MM.1S (cell line): Measurements from ENCODE around the gene PTGDS.

Experiments
- DNase-seq: peaks from one replicate; pipeline ENCODE4 v3.0.0-alpha.2; 2015
- H2AFZ ChIP-seq: fragments of 300-600 bp; sonication (generic); 2 replicates; pipeline ENCODE4 v1.6.0; 2016; ENCODE audit warnings: antibody characterized with exemption, low read length
- H3F3A ChIP-seq: fragments of 300-600 bp; sonication (generic); 2 replicates; pipeline ENCODE4 v1.6.1; 2016; ENCODE audit warnings: mild to moderate bottlenecking, antibody characterized with exemption, low read length, moderate library complexity, mixed read lengths; ENCODE audit not compliant: insufficient read depth
- H3K27ac ChIP-seq: fragments of 300-600 bp; sonication (generic); 2 replicates; pipeline ENCODE4 v1.5.1; 2016; ENCODE audit warnings: mild to moderate bottlenecking, low read length
- H3K27me3 ChIP-seq: fragments of 300-600 bp; sonication (generic); replicated peaks from 2 replicates; pipeline ENCODE4 v1.6.0; 2016; ENCODE audit warnings: low read length; ENCODE audit not compliant: insufficient read depth
- H3K36me3 ChIP-seq: fragments of 300-600 bp; sonication (generic); replicated peaks from 2 replicates; pipeline ENCODE4 v1.6.1; 2016; ENCODE audit warnings: mild to moderate bottlenecking, low read length, mixed read lengths; ENCODE audit not compliant: insufficient read depth
- H3K4me1 ChIP-seq: fragments of 300-600 bp; sonication (generic); 2 replicates; pipeline ENCODE4 v1.6.1; 2016; ENCODE audit warnings: low read length, mixed read lengths
- H3K4me2 ChIP-seq: fragments of 300-600 bp; sonication (generic); 2 replicates; pipeline ENCODE4 v1.6.0; 2016; ENCODE audit warnings: low read depth, low read length
- H3K4me3 ChIP-seq: fragments of 300-600 bp; sonication (generic); 2 replicates; pipeline ENCODE4 v1.5.1; 2016; ENCODE audit warnings: low read length, mixed read lengths
- H3K79me2 ChIP-seq: fragments of 300-600 bp; sonication (generic); 2 replicates; pipeline ENCODE4 v1.6.1; 2016; ENCODE audit warnings: mixed run types, low read length, mixed read lengths
- H3K9ac ChIP-seq: fragments of 300-600 bp; sonication (generic); 2 replicates; pipeline ENCODE4 v1.6.1; 2016; ENCODE audit warnings: low read length, mixed read lengths
- H3K9me2 ChIP-seq: fragments of 300-600 bp; sonication (generic); replicated peaks from 2 replicates; pipeline ENCODE4 v1.6.1; 2016; ENCODE audit warnings: mild to moderate bottlenecking, low read length, mixed read lengths; ENCODE audit not compliant: insufficient read depth
- H3K9me3 ChIP-seq: fragments of 300-600 bp; sonication (generic); replicated peaks from 2 replicates; pipeline ENCODE4 v1.6.1; 2016; ENCODE audit warnings: mild to moderate bottlenecking, low read length, mixed read lengths; ENCODE audit not compliant: insufficient read depth
- H4K20me1 ChIP-seq: fragments of 300-600 bp; sonication (generic); 2 replicates; pipeline ENCODE4 v1.6.1; 2016; ENCODE audit warnings: mild to moderate bottlenecking, low read length, moderate library complexity, mixed read lengths; ENCODE audit not compliant: insufficient read depth
- CTCF ChIP-seq: fragments of 300-600 bp; sonication (generic); IDR thresholded peaks from 2 replicates; pipeline ENCODE4 v1.5.1; 2016; ENCODE audit warnings: antibody characterized with exemption, low read length, mixed read lengths
- EZH2 ChIP-seq: fragments of 300-600 bp; sonication (generic); optimal IDR thresholded peaks from 2 replicates; pipeline ENCODE3; 2017; ENCODE audit warnings: low read depth, mild to moderate bottlenecking, antibody characterized with exemption, low read length, mixed read lengths
- EZH2phosphoT487 ChIP-seq: fragments of 300-600 bp; sonication (generic); IDR thresholded peaks from 2 replicates; pipeline ENCODE4 v1.6.1; 2018; ENCODE audit warnings: antibody characterized with exemption, low read length

Gene PTGDS

DNA sequence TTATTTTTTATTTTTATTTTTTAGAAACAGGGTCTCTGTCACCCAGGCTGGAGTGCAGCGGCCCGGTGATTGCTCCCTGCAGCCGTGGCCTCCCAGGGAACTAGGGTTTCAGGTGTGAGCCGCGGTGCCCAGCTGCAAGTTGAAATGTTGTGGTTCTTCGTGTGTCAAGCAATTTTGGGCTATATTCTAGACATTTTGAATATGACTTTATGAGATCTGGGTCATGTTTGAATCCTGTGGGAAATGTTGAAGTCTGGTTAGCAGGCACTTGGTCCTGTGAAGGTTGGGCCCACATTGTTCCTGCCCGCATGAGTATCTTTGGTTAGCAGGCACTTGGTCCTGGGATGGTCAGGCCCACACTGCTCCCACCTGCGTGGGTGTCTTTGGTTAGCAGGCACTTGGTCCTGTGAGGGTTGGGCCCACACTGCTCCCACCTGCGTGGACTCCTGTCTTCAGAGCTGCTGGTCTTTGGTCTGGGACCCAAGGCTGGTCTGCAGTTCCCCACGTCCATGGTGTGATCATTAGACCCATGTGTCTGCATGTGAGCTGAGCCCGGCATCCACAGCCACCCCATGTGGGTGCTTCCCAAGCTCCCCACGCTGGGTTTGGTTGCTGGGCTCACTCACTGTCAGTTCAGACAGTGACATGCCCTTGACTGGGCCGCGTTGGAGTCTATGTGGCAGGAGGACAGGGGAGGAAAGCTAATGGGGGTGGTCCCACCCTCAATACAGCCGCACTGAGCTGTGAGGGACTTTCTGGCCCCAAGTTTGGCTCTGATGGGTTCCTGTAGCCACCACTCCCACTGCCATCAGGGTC lies 39.9 kb upstream of the PTGDS start:
- Histone ChIP-seq H3K4me1 (no peaks in the 10 kb centered on the region), H3K27me3 (no peaks in the 10 kb centered on the region), H3K79me2 (peaks cover 12% of the 10 kb centered on the region), H3K4me3 (no peak overlapping the region), H3K9me2 (no peaks in the 10 kb centered on the region), H3K27ac (no peak overlapping the region), H4K20me1 (0 out of 2 replicates have a peak, but pooled peaks cover 3% of the 10 kb centered on the region), H3K36me3 (peaks cover 13% of the 10 kb centered on the region), H2AFZ (no peak overlapping the region), H3K9me3 (no peaks in the 10 kb centered on the region), H3K9ac (no peak overlapping the region), H3F3A (0 out of 2 replicates have a peak, but pooled peaks cover 4% of the 10 kb centered on the region), H3K4me2 (no peak overlapping the region)
- DNase-seq: no peak
- TF ChIP-seq EZH2: no peak

DNA sequence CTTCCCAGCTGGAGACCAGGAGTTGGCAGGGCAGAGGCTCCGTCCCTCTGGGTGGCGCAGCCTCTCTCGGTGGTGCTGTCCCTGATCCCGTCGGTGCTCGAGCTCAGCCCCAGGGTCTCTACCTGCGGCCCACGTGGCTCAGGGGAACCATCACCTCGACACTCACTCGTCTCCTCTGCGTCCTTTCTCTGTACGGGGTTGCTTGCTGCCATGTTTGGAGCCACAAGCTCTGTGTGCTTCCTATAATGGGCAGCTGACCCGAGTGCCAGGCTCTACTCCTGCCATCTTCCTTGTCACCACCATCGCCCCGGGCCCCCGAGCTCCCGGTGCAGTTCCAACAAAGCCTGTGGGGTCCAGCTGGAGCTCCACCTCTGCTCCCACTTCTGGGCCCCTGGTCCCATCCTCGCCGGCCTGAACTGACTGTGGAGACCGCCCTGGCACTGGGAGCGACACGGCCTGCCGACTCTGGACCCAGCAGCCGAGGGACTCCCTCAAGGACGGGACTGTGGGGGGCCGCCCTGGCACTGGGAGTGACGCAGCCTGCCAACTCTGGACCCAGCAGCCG lies 37.8 kb upstream of the PTGDS start:
- no peak for TF ChIP-seq CTCF
- TF ChIP-seq EZH2phosphoT487: no peak
- no peak for TF ChIP-seq EZH2
- peaks cover 29% of the 10 kb centered on the region for H3K79me2 ChIP-seq
- H3K36me3 ChIP-seq: peaks cover 17% of the 10 kb centered on the region
- 0 out of 2 replicates have a peak, but pooled peaks cover 4% of the 10 kb centered on the region for H3F3A ChIP-seq
- DNase-seq: no peak
- no peak overlapping the region for H3K4me2 ChIP-seq
- H3K27ac ChIP-seq: no peak overlapping the region
- H3K27me3 ChIP-seq: no peaks in the 10 kb centered on the region
- no peaks in the 10 kb centered on the region for H3K9me2 ChIP-seq
- no peaks in the 10 kb centered on the region for H3K9me3 ChIP-seq
- H2AFZ ChIP-seq: no peak overlapping the region
- H4K20me1 ChIP-seq: 0 out of 2 replicates have a peak, but pooled peaks cover 3% of the 10 kb centered on the region
- no peak overlapping the region for H3K4me3 ChIP-seq
- H3K4me1 ChIP-seq: no peaks in the 10 kb centered on the region
- H3K9ac ChIP-seq: no peak overlapping the region

DNA sequence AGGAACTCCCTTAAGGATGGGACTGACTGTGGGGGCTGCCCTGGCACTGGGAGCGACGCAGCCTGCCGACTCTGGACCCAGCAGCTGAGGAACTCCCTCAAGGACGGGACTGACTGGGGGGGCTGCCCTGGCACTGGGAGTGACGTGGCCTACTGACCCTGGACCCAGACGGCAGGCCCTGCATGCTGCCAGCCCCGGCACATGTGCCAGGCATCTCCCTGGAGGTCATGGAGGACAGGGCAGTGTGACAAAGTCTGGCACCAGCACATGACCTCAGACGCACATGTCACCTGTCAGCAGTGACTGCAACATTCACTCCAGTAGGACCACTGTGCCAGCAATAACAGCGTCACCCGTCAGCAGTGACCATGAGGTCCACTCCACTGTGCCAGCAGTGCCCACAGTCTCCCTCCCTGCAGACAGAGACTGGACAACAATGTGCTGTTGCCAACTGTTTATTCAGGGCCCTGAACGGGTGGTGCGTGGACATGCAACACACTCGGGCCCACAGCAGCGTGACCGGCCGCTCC lies 37.2 kb upstream of the PTGDS start:
- H3K9me3 ChIP-seq: no peaks in the 10 kb centered on the region
- no peaks in the 10 kb centered on the region for H3K27me3 ChIP-seq
- no peak overlapping the region for H3K27ac ChIP-seq
- H3K4me1 ChIP-seq: peaks cover 3% of the 10 kb centered on the region; the same call in 1 of the 2 replicates
- no peak overlapping the region for H3K9ac ChIP-seq
- H3K4me3 ChIP-seq: no peak overlapping the region
- H3K4me2 ChIP-seq: no peak overlapping the region
- no peaks in the 10 kb centered on the region for H3K9me2 ChIP-seq
- H3K79me2 ChIP-seq: peaks cover 29% of the 10 kb centered on the region
- no peak for DNase-seq
- no peak overlapping the region for H2AFZ ChIP-seq
- peaks cover 17% of the 10 kb centered on the region for H3K36me3 ChIP-seq
- H4K20me1 ChIP-seq: 0 out of 2 replicates have a peak, but pooled peaks cover 3% of the 10 kb centered on the region
- H3F3A ChIP-seq: 0 out of 2 replicates have a peak, but pooled peaks cover 4% of the 10 kb centered on the region
- no peak for TF ChIP-seq EZH2

DNA sequence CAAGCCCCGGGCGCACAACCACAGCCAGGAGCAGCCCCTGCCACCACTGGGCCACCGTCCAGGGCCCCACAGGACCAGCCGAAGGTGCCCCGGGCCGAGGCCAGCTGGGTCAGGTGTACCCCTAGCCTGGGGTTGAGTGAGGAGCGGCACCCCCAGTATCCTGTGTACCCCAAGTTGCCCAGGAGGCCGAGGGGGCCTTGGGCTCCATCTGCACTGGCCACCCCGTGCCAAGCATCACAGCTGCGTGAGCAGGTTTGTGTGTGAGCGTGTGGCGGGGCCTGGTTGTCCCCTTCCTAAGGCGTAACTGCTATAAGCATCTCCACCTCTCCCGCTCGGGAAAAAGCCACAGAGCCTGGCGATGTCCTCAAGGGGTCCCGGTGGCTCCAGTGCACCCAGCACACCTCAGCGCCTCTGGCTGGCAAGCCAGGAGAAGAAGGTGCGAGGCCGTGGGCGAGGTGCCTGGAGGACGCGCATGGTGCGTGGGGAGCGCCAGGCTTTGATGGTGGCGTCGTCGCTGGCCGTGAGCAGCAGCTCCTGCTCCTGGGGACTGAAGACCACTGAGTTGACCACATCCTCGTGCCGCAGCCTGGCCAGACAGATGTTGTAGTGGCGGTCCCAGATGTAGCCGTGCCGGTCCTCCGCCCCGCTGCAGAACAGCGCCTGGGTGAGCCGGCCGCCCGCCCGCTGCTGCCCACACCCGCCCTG lies 36.6 kb upstream of the PTGDS start:
- Histone ChIP-seq H4K20me1 (0 out of 2 replicates have a peak, but pooled peaks cover 2% of the 10 kb centered on the region), H2AFZ (no peak overlapping the region), H3K4me2 (no peak overlapping the region), H3F3A (0 out of 2 replicates have a peak, but pooled peaks cover 4% of the 10 kb centered on the region), H3K9ac (no peak overlapping the region), H3K4me3 (no peak overlapping the region), H3K27me3 (no peaks in the 10 kb centered on the region), H3K4me1 (peaks cover 3% of the 10 kb centered on the region; the same call in 1 of the 2 replicates), H3K9me3 (no peaks in the 10 kb centered on the region), H3K79me2 (peaks cover 29% of the 10 kb centered on the region), H3K9me2 (no peaks in the 10 kb centered on the region), H3K36me3 (peaks cover 17% of the 10 kb centered on the region), H3K27ac (no peak overlapping the region)
- DNase-seq: no peak
- no peak for TF ChIP-seq EZH2phosphoT487
- TF ChIP-seq CTCF: no peak
- no peak for TF ChIP-seq EZH2
